HCT116 (cell line): ENCODE measurements around the gene VPS37B. TPM values are rescaled to one million over a fixed set of nuclear protein-coding genes. Genes with fewer than 3 reads are reported as not detected.

Experiments
- ATAC-seq: fragments of 200-7000 bp; cut with Tn5 transposase; 2 replicates; pipeline ENCODE4 v1.9.1; 2020; ENCODE audit warnings: mild to moderate bottlenecking, moderate library complexity
- BruUV-seq: library from RNA; stranded (reverse); fragments of 400-500 nt; replicated peaks from 2 replicates; lab custom pipeline; 2021; lab: Mats Ljungman, UMichigan
- CTCF ChIA-PET: fragments of 300-600 bp; sonication (Branson Sonifier 250); formaldehyde crosslinking; loops from one replicate; lab custom pipeline; 2021; ENCODE audit warnings: antibody characterized with exemption; lab: Charles Lee
- POLR2A ChIA-PET: fragments of 300-600, 350-600 bp; sonication (Branson Sonifier 250); formaldehyde crosslinking; loops from one replicate; lab custom pipeline; 2021; ENCODE audit warnings: antibody characterized with exemption; lab: Charles Lee
- RAD21 ChIA-PET, 2 experiments: fragments of 300-600 bp; sonication (Branson Sonifier 250); formaldehyde crosslinking; loops; one replicate each; lab custom pipeline; 2023; ENCODE audit warnings: low total read pairs in 2 of 2; ENCODE audit not compliant: uncharacterized antibody in 2 of 2, unreplicated experiment in 2 of 2, low non-redundant PET in 1 of 2; lab: Charles Lee
- DNase-seq: peaks from one replicate; pipeline ENCODE4 v3.0.0-alpha.2; 2010; ENCODE audit warnings: low read depth, low spot score
- H2AFZ ChIP-seq: fragments of 200-600 bp; shearing (Covaris generic), sonication (generic); 2 replicates; pipeline ENCODE4 v1.6.1; 2017; ENCODE audit warnings: low read depth, mixed run types, mixed read lengths, antibody characterized with exemption, low read length; ENCODE audit not compliant: poor library complexity, severe bottlenecking
- H3K27ac ChIP-seq: 2 replicates; pipeline ENCODE4 v1.5.1; 2012; ENCODE audit warnings: low read depth, low read length
- H3K27me3 ChIP-seq: fragments of 200-600 bp; sonication (generic); 2 replicates; pipeline ENCODE4 v1.6.1; 2016; ENCODE audit warnings: mixed run types, low read length, mixed read lengths; ENCODE audit not compliant: insufficient read depth
- H3K36me3 ChIP-seq, 2 experiments: fragments of 200-500 bp in 1 of 2; fragments of 200-600 bp in 1 of 2; sonication (Bioruptor generic) in 1 of 2; sonication (generic) in 1 of 2; 2 replicates each; pipeline versions ENCODE4 v1.5.1 to v1.6.1; 2014 to 2016; ENCODE audit warnings: low read length in 2 of 2, inconsistent platforms in 1 of 2, mixed read lengths in 1 of 2, mixed run types in 1 of 2; ENCODE audit not compliant: insufficient read depth in 2 of 2, control insufficient read depth in 1 of 2
- H3K4me1 ChIP-seq, 2 experiments: fragments of 200-600 bp in 1 of 2; sonication (generic) in 1 of 2; 2 replicates each; pipeline versions ENCODE4 v1.5.1 to v1.6.1; 2012 to 2017; ENCODE audit warnings: low read length in 2 of 2, inconsistent platforms in 1 of 2, mild to moderate bottlenecking in 1 of 2, mixed read lengths in 1 of 2, mixed run types in 1 of 2, moderate library complexity in 1 of 2; ENCODE audit not compliant: insufficient read depth in 2 of 2, control insufficient read depth in 1 of 2
- H3K4me2 ChIP-seq: fragments of 200-600 bp; sonication (generic); 2 replicates; pipeline ENCODE4 v1.6.1; 2017; ENCODE audit warnings: mixed run types, low read length, mixed read lengths
- H3K4me3 ChIP-seq, 2 experiments: fragments of 200-600 bp in 1 of 2; sonication (generic) in 1 of 2; replicated peaks in 1 of 2; 2 replicates each; pipeline ENCODE4 v1.5.1; 2011 to 2016; ENCODE audit warnings: low read length in 2 of 2, control low read depth in 1 of 2, low read depth in 1 of 2, mild to moderate bottlenecking in 1 of 2, mixed read lengths in 1 of 2, mixed run types in 1 of 2
- H3K79me2 ChIP-seq: fragments of 200-600 bp; sonication (generic); 2 replicates; pipeline ENCODE4 v1.6.1; 2017; ENCODE audit warnings: mild to moderate bottlenecking, mixed run types, low read length, moderate library complexity, mixed read lengths; ENCODE audit not compliant: insufficient read depth
- H3K9ac ChIP-seq: fragments of 200-600 bp; sonication (generic); 2 replicates; pipeline ENCODE4 v1.6.1; 2016; ENCODE audit warnings: low read length, mixed read lengths
- H3K9me2 ChIP-seq: fragments of 200-600 bp; sonication (generic), shearing (Covaris generic); 2 replicates; pipeline ENCODE4 v1.6.1; 2017; ENCODE audit warnings: mixed run types, mild to moderate bottlenecking, moderate library complexity; ENCODE audit not compliant: insufficient read depth
- H3K9me3 ChIP-seq, 2 experiments: fragments of 200-500 bp in 1 of 2; fragments of 200-600 bp in 1 of 2; sonication (Bioruptor generic) in 1 of 2; sonication (generic) in 1 of 2; 2 replicates each; pipeline ENCODE4 v1.6.1; 2014 to 2017; ENCODE audit warnings: low read length in 2 of 2, mixed read lengths in 2 of 2, inconsistent platforms in 1 of 2, low read depth in 1 of 2, mild to moderate bottlenecking in 1 of 2, mixed run types in 1 of 2, moderate library complexity in 1 of 2; ENCODE audit not compliant: control insufficient read depth in 1 of 2, insufficient read depth in 1 of 2
- H4K20me1 ChIP-seq: fragments of 200-600 bp; sonication (generic), shearing (Covaris generic); 2 replicates; pipeline ENCODE4 v1.6.1; 2017; ENCODE audit warnings: mixed run types, mild to moderate bottlenecking, moderate library complexity; ENCODE audit not compliant: insufficient read depth
- CBX3 ChIP-seq: IDR thresholded peaks from 2 replicates; pipeline ENCODE4 v1.6.1; 2012; ENCODE audit warnings: low read depth
- CEBPB ChIP-seq: IDR thresholded peaks from 2 replicates; pipeline ENCODE4 v1.6.1; 2012; ENCODE audit warnings: low read depth
- EGR1 ChIP-seq: IDR thresholded peaks from 2 replicates; pipeline ENCODE4 v1.6.1; 2012; ENCODE audit warnings: low read depth
- EZH2 ChIP-seq: fragments of 200-600 bp; sonication (generic); IDR thresholded peaks from 2 replicates; pipeline ENCODE4 v1.6.1; 2017; ENCODE audit warnings: antibody characterized with exemption, mixed run types
- EZH2phosphoT487 ChIP-seq: fragments of 200-600 bp; IDR thresholded peaks from 2 replicates; pipeline ENCODE4 v1.6.1; 2018; ENCODE audit warnings: antibody characterized with exemption, borderline replicate concordance
- FOSL1 ChIP-seq: IDR thresholded peaks from 2 replicates; pipeline ENCODE4 v1.6.1; 2012; ENCODE audit warnings: low read depth
- JUND ChIP-seq: IDR thresholded peaks from 2 replicates; pipeline ENCODE4 v1.6.1; 2012
- MAX ChIP-seq: IDR thresholded peaks from 2 replicates; pipeline ENCODE4 v1.6.1; 2012
- POLR2A ChIP-seq: IDR thresholded peaks from 2 replicates; pipeline ENCODE4 v1.7.0; 2011; ENCODE audit warnings: borderline replicate concordance; ENCODE audit not compliant: insufficient read depth, insufficient read length; ENCODE audit errors: extremely low read depth
- POLR2AphosphoS5 ChIP-seq: IDR thresholded peaks from 2 replicates; pipeline ENCODE4 v1.6.1; 2011; ENCODE audit warnings: mild to moderate bottlenecking, low read depth, low read length, moderate library complexity
- RAD21 ChIP-seq: IDR thresholded peaks from 2 replicates; pipeline ENCODE4 v1.6.1; 2012; ENCODE audit warnings: low read depth, mild to moderate bottlenecking
- SIN3A ChIP-seq: IDR thresholded peaks from 2 replicates; pipeline ENCODE4 v1.6.1; 2012; ENCODE audit warnings: low read depth
- SP1 ChIP-seq: IDR thresholded peaks from 2 replicates; pipeline ENCODE4 v1.6.1; 2012; ENCODE audit warnings: low read depth
- SRF ChIP-seq: IDR thresholded peaks from 2 replicates; pipeline ENCODE4 v1.6.1; 2012; ENCODE audit warnings: low read depth
- TCF7L2 ChIP-seq: IDR thresholded peaks from 2 replicates; pipeline ENCODE4 v1.7.0; 2011; ENCODE audit warnings: borderline replicate concordance, inconsistent platforms; ENCODE audit not compliant: insufficient read depth, insufficient read length; ENCODE audit errors: extremely low read depth
- YY1 ChIP-seq: IDR thresholded peaks from 2 replicates; pipeline ENCODE4 v1.6.1; 2011; ENCODE audit warnings: low read length, low read depth, moderate library complexity, mild to moderate bottlenecking; ENCODE audit not compliant: insufficient replicate concordance; ENCODE audit errors: extremely low read depth
- ZFX ChIP-seq: fragments of 450-650 bp; IDR thresholded peaks from 2 replicates; pipeline ENCODE4 v1.6.1; 2017
- ZNF274 ChIP-seq: fragments of 200-500 bp; sonication (Bioruptor generic); IDR thresholded peaks from 2 replicates; pipeline ENCODE4 v1.6.1; 2014; ENCODE audit warnings: mild to moderate bottlenecking, low read depth, low read length, inconsistent platforms
- intact Hi-C: fragments of 100-400 bp; cut with micrococcal nuclease; formaldehyde crosslinking; loops from 2 replicates; pipeline ENCODE4 v1.10.0; 2022
- total RNA-seq: library from RNA; stranded (reverse); gene quantifications from one replicate; pipeline ENCODE4 v1.2.1, GENCODE V29; 2021; ENCODE audit not compliant: unreplicated experiment
- TF ChIP-seq, protein P1 (sequence below), 3 experiments: fragments of 200-600 bp in 1 of 3; sonication (generic) in 1 of 3; IDR thresholded peaks in 2 of 3; conservative IDR thresholded peaks in 1 of 3; 2 replicates each; pipeline ENCODE4 v1.5.1; 2012 to 2017; ENCODE audit warnings: low read depth in 2 of 3, low read length in 2 of 3, antibody characterized with exemption in 1 of 3, borderline replicate concordance in 1 of 3, control low read depth in 1 of 3, mild to moderate bottlenecking in 1 of 3, mixed read lengths in 1 of 3, mixed run types in 1 of 3, moderate library complexity in 1 of 3; ENCODE audit not compliant: insufficient read depth in 1 of 3
- TF ChIP-seq, protein P2 (sequence below): IDR thresholded peaks from 2 replicates; pipeline ENCODE4 v1.6.1; 2012

VPS37B gene
- total RNA-seq, 1 experiment from 2014 or later, result 55.0 TPM

- Histone ChIP-seq H4K20me1 (no peaks in the 10 kb centered on the region), H3K4me2 (no peak overlapping the region), H2AFZ (no peak overlapping the region), H3K9me2 (no peaks in the 10 kb centered on the region), H3K9me3 (no peaks in the 10 kb centered on the region), H3K4me3 (no peak overlapping the region), H3K79me2 (peaks cover 2% of the 10 kb centered on the region; the same call in 1 of the 2 replicates), H3K27me3 (no peaks in the 10 kb centered on the region), H3K9ac (no peak overlapping the region), H3K27ac (no peak overlapping the region; the same call in 1 of the 2 replicates), H3K4me1 (no peaks in the 10 kb centered on the region), H3K36me3 (peaks cover 0 to 10% of the 10 kb centered on the region in 2 experiments; a peak in 3 of 4 replicates)
- no peak for DNase-seq
- CTCF ChIA-PET, result no interaction called here
- TF ChIP-seq ZNF274 (no peak), EZH2phosphoT487 (no peak), YY1 (no peak), CEBPB (no peak), MAX (no peak), EGR1 (no peak), FOSL1 (no peak), SIN3A (no peak), CBX3 (no peak), ZFX (no peak), JUND (no peak), POLR2A (no peak), TCF7L2 (no peak), EZH2 (no peak), SP1 (no peak), POLR2AphosphoS5 (no peak), RAD21 (no peak), SRF (no peak)
- TF ChIP-seq, protein P1, sequence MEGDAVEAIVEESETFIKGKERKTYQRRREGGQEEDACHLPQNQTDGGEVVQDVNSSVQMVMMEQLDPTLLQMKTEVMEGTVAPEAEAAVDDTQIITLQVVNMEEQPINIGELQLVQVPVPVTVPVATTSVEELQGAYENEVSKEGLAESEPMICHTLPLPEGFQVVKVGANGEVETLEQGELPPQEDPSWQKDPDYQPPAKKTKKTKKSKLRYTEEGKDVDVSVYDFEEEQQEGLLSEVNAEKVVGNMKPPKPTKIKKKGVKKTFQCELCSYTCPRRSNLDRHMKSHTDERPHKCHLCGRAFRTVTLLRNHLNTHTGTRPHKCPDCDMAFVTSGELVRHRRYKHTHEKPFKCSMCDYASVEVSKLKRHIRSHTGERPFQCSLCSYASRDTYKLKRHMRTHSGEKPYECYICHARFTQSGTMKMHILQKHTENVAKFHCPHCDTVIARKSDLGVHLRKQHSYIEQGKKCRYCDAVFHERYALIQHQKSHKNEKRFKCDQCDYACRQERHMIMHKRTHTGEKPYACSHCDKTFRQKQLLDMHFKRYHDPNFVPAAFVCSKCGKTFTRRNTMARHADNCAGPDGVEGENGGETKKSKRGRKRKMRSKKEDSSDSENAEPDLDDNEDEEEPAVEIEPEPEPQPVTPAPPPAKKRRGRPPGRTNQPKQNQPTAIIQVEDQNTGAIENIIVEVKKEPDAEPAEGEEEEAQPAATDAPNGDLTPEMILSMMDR (IDR thresholded peaks at IDR 0.05 in 2 of 3, conservative IDR thresholded peaks at IDR 0.05 in 1 of 3; ENCODE audit: borderline replicate concordance in 1 of 3, insufficient read depth in 1 of 3, low read depth in 2 of 3, low read length in 2 of 3), result no peak
- TF ChIP-seq, protein P2, sequence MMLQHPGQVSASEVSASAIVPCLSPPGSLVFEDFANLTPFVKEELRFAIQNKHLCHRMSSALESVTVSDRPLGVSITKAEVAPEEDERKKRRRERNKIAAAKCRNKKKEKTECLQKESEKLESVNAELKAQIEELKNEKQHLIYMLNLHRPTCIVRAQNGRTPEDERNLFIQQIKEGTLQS, result no peak
- no peak for ATAC-seq
- BruUV-seq, result no TSS peak
- RAD21 ChIA-PET, result no interaction called here
- POLR2A ChIA-PET, result no interaction called here
- intact Hi-C loops, result no loop called here
Measured at GRCh38 chr12:122852336-122853275, 43.3 kb downstream of the VPS37B start.
